Gastroesophageal sphincter (tissue), 3 donors: ENCODE results near the gene FEZF2.

Source experiments
- CTCF ChIP-seq, 4 experiments: fragments of 200-600 bp in 2 of 4; fragments of 450-650 bp in 2 of 4; sonication (generic) in 1 of 4; IDR thresholded peaks; one replicate each; pipeline ENCODE4 v1.5.1; 2017 to 2019; ENCODE audit warnings: antibody characterized with exemption in 4 of 4, mild to moderate bottlenecking in 2 of 4, moderate library complexity in 2 of 4
- POLR2A ChIP-seq, 2 donors: fragments of 450-650 bp; IDR thresholded peaks; one replicate each; pipeline ENCODE4 v1.6.1; 2017; ENCODE audit warnings: antibody characterized with exemption in 2 of 2, mild to moderate bottlenecking in 2 of 2, moderate library complexity in 1 of 2
- POLR2AphosphoS5 ChIP-seq: sonication (generic); formaldehyde crosslinking; IDR thresholded peaks from one replicate; pipeline ENCODE4 v1.6.1; 2017; ENCODE audit warnings: antibody characterized with exemption

DNA sequence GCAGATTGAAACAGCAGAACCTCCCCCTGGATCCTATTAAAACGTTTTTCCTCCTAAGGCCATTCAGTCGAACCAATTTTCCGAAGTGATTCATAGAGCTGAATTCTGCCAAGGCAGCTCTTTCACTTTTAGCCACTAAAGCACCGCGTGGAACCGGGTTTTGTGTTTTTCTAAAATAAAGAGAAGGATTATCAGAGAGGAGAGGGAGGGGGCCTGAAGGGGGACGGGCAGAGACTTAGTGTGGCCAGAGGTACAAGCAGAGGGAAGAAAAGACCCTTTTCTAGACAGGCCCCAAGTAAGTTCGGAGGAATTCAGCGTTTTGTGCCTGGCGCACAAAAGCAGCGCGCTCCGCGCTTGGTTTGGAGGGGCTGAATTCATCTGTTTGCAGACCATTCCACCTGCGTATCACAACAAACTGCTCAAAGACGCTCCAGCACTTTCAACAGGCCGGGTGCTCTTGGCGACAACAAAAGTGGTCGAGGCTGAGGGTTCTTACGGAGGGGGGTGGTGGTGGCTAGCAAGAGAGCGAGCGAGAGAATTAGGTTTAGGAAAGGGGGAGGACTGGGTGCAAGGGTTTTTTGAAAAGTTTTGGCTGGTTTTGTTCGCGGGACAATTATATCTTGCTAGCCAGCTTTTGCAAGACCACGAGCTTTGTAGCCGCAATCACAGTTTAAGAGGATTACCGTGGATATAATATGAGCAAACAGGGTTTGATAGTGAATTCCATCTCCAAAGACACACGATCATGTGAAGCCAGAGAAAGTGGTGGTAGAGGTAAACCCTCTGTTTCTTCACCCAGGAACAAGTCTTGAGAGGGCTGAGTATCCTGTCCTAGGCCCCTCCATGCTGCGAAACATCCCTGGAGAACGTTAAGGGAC is 1.2 kb upstream of the FEZF2 start:
- no peak for TF ChIP-seq CTCF (IDR thresholded peaks at IDR 0.05)
- TF ChIP-seq POLR2A (IDR thresholded peaks at IDR 0.05), result no peak
- no peak for TF ChIP-seq POLR2AphosphoS5
